ENCODE data around the gene ZNF232.
A peak's percentile ranks its signal among the peaks of the same experiment; 100 is the strongest.
"Not testable (repeated sequence)": the region's sequence is repeated elsewhere in the genome, so short reads cannot be mapped to it uniquely, and the experiment has no call there.

Gene ZNF232

GRCh38 chr17:5111402-5112204 is at the start of gene ZNF232:
Gene ZNF232, minus strand, starts transcription at chr17:5111878. Its CDS starts 56 bp downstream, at chr17:5111822.
- peak; percentile 93 for DNase-seq (ENCODE audit: low spot score)

GRCh38 chr17:5160702-5161101 is 49.0 kb upstream of the ZNF232 start:
- not testable (repeated sequence) for DNase-seq (ENCODE audit: low spot score)

- DNase-seq (ENCODE audit: low spot score) = not testable (repeated sequence)
Measured at GRCh38 chr17:5146122-5146521, 34.4 kb upstream of the ZNF232 start.

GRCh38 chr17:5142877-5143276 is 31.2 kb upstream of the ZNF232 start:
- not testable (repeated sequence) for DNase-seq (ENCODE audit: low spot score)

- DNase-seq (ENCODE audit: low spot score) = no peak
Measured at GRCh38 chr17:5139458-5139732, 27.7 kb upstream of the ZNF232 start.

- DNase-seq (ENCODE audit: low spot score) = no peak
Measured at GRCh38 chr17:5138616-5139457, 27.2 kb upstream of the ZNF232 start.

- not testable (repeated sequence) for DNase-seq (ENCODE audit: low spot score)
Measured at GRCh38 chr17:5138198-5138544, 26.5 kb upstream of the ZNF232 start.

- DNase-seq (ENCODE audit: low spot score) = not testable (repeated sequence)
Measured at GRCh38 chr17:5137511-5138197, 26.0 kb upstream of the ZNF232 start.

- DNase-seq (ENCODE audit: low spot score) = not testable (repeated sequence)
Measured at GRCh38 chr17:5136580-5137412, 25.1 kb upstream of the ZNF232 start.

GRCh38 chr17:5135726-5136579 is 24.3 kb upstream of the ZNF232 start:
- no peak for DNase-seq (ENCODE audit: low spot score)

GRCh38 chr17:5135131-5135712 is 23.5 kb upstream of the ZNF232 start:
- DNase-seq (ENCODE audit: low spot score) = not testable (repeated sequence)

GRCh38 chr17:5134571-5134970 is 22.9 kb upstream of the ZNF232 start:
- not testable (repeated sequence) for DNase-seq (ENCODE audit: low spot score)

GRCh38 chr17:5133961-5134360 is 22.3 kb upstream of the ZNF232 start:
- not testable (repeated sequence) for DNase-seq (ENCODE audit: low spot score)

GRCh38 chr17:5133311-5133710 is 21.6 kb upstream of the ZNF232 start:
- no peak for DNase-seq (ENCODE audit: low spot score)

- DNase-seq (ENCODE audit: low spot score) = not testable (repeated sequence)
Measured at GRCh38 chr17:5132503-5133225, 21.0 kb upstream of the ZNF232 start.

- not testable (repeated sequence) for DNase-seq (ENCODE audit: low spot score)
Measured at GRCh38 chr17:5131799-5132502, 20.3 kb upstream of the ZNF232 start.

GRCh38 chr17:5131146-5131715 is 19.6 kb upstream of the ZNF232 start:
- no peak for DNase-seq (ENCODE audit: low spot score)

- DNase-seq (ENCODE audit: low spot score) = not testable (repeated sequence)
Measured at GRCh38 chr17:5130687-5131086, 19.0 kb upstream of the ZNF232 start.

- not testable (repeated sequence) for DNase-seq (ENCODE audit: low spot score)
Measured at GRCh38 chr17:5130261-5130660, 18.6 kb upstream of the ZNF232 start.

All from germinal center (tissue), 1 donor.